RPMI7951 (cell line): ENCODE results near the gene LACTB. TPM values are rescaled to one million over a fixed set of nuclear protein-coding genes. Genes with fewer than 3 reads are reported as not detected.

Experiments used
- DNase-seq: peaks from one replicate; pipeline ENCODE4 v3.0.0-alpha.2; 2012; ENCODE audit warnings: low read depth
- total RNA-seq: library from RNA; depleted of rRNA; stranded (reverse); fragments of >200 nt; shearing (Covaris generic); gene quantifications from 2 replicates; pipeline ENCODE4 v1.2.3, GENCODE V29; 2014

The LACTB gene
- total RNA-seq, 1 experiment from 2014 or later, result 19.6 TPM

- DNase-seq, result no peak
Measured at GRCh38 chr15:63126726-63127125, 5.1 kb downstream of the LACTB start.

GRCh38 chr15:63133786-63134185 is 12.1 kb downstream of the LACTB start:
- no peak for DNase-seq

- no peak for DNase-seq
Measured at GRCh38 chr15:63134245-63134985, 12.8 kb downstream of the LACTB start.

GRCh38 chr15:63135281-63135680 is 13.6 kb downstream of the LACTB start:
- no peak for DNase-seq

DNA sequence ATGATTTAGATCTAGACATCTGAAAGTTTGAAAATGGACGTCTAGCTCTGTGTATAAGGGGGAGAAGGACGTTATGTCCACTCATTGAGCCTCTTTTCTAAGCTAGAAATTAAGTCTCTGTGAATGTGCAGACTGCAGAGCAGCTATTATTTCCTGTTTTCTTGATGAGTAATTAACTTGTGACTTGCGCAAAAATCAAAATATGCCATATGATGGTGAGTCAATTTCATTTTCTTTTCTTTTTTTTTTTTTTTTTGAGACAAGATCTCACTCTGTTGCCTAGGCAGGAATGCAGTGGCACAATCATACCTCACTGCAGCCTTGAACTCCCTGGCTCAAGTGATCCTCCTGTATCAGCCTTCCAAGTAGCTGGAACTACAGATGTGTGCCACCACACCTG is 14.1 kb downstream of the LACTB start:
- DNase-seq, result peak; percentile 74

- no peak for DNase-seq
Measured at GRCh38 chr15:63136742-63137141, 15.1 kb downstream of the LACTB start.

DNA sequence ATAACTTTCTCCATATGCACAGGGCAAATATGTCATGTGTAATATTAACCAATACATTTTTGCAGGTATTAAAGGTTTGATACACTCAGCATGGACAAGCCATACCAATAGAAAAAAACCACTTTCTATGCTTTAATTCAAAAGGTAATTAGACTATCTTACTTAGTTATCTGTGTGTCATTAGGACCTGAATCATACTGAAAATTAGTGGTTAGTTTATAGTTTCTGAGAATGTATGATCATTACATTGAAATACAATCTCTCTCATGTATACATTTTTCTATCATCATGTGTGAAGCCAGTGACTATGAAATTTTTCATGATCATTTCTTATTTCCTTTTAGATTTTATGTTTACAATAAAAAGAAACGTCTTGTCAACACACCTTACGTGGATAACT is 19.3 kb downstream of the LACTB start:
- DNase-seq, result no peak

GRCh38 chr15:63145426-63145825 is 23.8 kb downstream of the LACTB start:
- no peak for DNase-seq

DNA sequence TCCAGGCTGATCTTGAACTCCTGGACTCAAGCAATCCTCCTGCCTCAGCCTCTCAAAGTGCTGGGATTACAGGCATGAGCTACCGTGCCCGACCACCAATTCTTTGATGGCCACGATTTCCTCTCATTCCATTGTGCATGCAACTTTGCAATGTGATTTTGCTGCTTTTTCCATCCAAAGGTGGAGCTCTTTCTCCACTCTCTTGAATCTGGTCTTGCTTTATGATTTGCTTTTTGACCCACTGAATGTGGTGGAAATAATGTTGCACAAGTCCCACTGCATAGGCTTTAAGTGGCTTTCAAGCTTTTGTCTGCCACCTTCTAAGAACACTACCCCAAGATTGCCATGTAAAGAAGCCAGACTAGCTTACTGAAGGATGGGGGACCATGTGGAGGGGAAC is 25.0 kb downstream of the LACTB start:
- peak; percentile 13 for DNase-seq

GRCh38 chr15:63151665-63152064 is 30.0 kb downstream of the LACTB start:
- DNase-seq, result no peak

DNA sequence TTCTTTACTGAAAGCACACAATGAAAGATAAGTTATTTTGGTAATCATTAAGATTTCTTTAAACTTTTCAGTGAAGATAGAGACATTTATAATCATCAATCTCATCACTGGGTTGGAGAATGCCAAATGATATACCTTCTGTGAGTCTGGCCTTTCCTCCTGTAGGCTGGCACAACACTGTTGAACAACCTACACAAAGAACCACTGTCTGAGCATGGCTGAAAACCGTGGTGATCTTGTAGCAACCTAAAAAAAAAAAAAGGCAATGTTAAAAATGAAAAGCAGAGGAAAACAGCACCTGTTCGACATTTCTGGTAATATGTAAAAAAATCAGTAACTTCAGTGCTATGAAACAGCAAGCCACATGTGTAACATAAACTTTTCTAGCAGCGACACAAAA is 33.8 kb downstream of the LACTB start:
- DNase-seq, result no peak

- DNase-seq, result no peak
Measured at GRCh38 chr15:63156086-63156710, 34.5 kb downstream of the LACTB start.

- peak; percentile 44 for DNase-seq
Measured at GRCh38 chr15:63156755-63157117, 35.1 kb downstream of the LACTB start.

GRCh38 chr15:63157118-63157843 is 35.6 kb downstream of the LACTB start, which contains the start of gene RPS27L:
TSS of gene RPS27L (minus strand) at chr15:63157477. CDS start at chr15:63157405, 72 bp downstream.
- DNase-seq, result peak; percentile 91

DNA sequence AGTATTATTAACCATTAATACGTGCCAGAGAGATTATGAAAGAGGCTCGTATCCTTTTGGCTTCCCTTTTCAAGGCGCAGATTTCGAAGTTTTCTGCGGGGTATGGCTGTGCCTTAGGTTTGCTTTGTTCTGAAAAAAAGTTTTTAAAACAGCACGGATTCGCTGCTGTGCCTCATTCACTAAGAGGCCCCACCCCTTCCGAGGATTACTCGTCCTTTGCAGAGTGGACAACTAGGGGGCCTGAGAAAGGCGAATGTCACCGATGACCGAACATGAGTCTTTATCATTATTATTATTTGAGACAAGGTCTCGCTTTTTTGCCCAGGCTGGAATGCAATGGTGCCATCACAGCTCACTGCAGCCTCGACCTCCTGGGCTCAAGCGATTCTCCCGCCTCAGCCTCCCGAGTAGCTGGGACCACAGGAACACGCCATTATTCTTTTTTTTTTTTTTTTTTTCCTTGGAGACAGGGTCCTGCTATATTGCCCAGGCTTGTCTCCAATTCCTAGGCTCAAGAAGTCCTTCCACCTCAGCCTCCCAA is 36.3 kb downstream of the LACTB start:
- peak; percentile 83 for DNase-seq

- no peak for DNase-seq
Measured at GRCh38 chr15:63160638-63161037, 39.0 kb downstream of the LACTB start.

GRCh38 chr15:63163217-63163616 is 41.6 kb downstream of the LACTB start:
- DNase-seq, result no peak

DNA sequence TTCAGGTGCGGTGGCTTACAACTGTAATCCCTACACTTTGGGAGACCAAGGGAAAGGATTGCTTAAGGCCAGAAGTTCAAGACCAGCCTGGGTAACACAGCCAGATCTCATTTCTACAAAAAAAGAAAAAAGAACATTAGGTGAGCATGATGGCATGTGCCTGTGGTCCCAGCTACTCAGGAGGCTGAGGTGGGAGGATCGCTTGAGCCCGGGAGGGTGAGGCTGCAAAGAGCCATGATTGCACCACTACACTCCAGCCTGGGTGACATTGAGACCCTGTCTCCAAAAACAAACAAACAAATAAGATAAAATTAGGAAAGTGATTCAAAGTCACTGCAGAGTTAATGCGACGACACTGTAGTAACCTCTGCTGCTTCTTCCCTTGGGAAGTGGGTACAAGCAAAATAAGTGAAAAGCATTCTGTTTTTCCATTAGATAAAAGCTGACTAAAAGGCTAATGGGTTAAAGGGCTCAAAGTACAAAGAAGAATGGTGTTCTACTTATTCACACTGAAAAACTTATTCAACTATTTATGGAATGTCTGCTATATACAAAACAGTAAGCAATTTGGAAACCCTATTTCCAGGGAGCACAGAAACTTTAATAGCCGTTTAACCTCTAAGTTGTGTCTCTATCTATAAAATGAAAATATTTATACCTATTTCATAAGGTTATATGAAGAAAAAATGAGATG is 43.7 kb downstream of the LACTB start:
- DNase-seq, result no peak

DNA sequence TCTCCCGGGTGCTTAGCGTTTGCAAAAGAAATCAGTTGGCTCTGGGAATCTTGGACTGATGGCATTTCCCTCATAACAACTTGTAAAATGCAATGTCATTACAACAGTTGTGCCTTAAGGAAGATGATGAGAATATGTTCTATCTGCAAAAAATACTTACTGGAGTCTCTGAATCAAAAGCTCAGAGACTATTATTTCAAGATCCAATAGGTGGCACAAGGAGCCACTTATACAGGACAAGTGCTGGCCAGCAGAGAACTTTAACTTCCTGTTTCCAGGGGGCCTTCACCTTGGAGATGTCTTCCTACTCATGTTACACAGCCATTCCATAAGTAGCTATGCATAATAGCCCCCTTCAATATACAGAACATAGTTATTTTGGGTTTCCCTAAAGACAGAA is 44.6 kb downstream of the LACTB start:
- DNase-seq, result peak; percentile 44

DNA sequence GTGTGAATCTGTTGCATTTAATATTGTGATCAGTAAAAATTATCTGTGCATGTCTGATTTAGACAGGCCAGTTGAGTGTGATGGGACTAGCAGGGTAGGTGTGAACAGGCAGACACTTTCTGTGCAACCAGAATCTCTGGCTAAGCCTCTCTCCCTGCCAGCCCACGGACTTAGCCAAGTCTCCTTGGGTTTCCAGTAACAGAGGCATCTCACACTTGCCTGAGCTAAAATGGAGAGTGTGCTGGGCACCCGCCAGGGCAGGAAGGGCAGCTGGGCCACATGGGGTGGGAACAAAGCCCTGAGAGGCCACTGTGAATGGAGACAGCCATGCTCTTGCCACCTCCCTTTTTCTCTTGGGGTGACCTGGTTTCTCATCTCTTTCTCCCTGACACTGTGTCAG is 48.1 kb downstream of the LACTB start:
- no peak for DNase-seq

DNA sequence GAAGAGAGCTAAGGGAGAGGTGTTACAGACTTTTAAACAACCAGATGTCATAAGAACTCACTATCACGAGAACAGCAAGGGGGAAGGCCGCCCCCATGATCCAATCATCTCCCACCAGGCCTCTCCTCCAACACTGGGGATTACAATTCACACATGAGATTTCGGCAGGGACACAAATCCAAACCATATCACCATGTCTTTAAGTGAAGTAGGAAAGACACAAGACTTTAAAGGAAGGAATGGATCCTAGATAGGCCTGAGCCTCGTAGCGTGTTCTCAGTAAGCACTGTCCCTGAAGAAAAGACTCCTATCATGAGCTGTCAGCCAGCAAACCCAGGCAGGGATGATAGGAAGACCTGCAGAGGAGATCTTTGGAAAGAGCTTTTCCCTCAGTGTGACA is 50.7 kb downstream of the LACTB start:
- DNase-seq, result no peak

GRCh38 chr15:63172851-63173451 is 51.3 kb downstream of the LACTB start:
- no peak for DNase-seq
